Measurements from ENCODE around the gene CCDC167.
A peak's percentile ranks its signal among the peaks of the same experiment; 100 is the strongest.

The CCDC167 gene

DNA sequence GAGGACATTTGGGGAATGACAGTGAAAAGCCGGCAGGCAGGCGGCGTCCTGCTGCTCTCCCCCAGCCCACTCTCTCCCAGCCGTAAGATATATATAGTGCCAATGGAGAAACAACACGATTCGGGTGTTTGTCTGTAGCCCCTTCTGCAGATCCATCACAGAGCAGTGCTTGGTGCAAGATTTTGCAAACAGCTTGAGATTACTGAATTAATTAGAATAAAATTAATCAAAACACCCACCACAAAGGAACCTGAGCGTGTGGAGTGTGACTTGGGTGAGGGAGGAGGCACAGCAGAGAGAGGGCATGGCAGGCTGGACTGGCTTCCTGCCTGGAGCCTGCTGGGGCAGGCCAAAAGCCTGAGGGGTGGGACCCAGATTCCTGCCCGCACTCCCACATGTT, 28.8 kb upstream of the CCDC167 start:
- DNase-seq, result no peak

DNA sequence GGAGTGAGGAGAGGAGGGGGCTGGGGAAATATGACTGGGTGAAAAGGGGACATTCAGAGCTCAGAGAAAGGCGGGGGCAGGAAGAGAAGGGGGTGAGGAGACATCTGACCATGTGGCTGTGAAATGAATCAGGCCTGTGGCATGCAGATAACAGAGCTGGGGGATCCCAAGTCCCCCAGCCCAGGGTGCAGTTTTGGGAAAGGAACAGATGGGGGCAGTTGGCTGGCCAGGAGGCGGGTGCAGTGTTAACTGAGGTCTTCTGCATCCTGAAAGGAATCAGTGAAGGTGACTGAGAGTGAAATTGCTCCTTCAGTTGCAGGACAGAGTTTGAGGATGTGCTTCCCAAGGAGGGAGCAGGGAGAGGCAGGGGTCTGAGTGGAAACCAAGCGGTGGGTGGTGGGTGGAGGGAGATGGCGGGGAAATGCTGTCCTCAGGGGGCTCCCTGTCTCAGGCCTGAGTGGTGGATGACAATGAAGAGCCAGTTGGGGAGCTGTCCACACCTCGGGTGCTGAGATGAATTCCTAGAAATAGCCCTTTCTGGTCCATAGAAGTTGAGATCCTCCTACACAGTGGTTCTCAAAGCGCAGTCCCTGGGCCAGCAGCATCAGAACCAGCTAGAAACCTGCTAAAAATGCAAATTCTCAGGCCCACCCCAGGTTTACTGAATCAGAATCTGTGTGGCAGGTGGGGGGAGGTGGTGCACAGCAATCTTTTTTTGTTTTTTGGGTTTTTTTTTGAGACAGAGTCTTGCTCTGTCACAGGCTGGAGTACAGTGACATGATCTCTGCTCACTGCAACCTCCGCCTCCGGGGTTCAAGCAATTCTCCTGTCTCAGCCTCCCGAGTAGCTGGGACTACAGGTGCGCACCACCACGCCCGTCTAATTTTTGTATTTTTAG, 26.0 kb upstream of the CCDC167 start:
- DNase-seq, result peak; percentile 10

DNA sequence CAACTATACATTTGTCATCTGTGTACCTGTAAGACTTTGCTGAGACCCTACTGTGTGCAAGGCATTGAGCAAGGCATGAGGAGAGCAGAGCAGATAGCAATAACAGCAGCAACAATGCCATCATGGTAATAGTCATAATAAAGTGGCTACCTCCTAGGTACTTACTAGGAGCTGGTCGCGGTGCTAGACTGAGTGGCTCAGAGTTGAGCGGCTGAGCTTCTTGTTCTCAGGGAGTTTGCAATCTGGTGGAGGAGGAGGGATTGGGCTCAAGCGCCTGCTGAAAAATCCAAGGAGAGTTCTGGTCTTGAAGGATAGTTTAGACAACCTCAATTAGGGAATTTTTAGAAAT, 25.3 kb upstream of the CCDC167 start:
- no peak for DNase-seq

DNA sequence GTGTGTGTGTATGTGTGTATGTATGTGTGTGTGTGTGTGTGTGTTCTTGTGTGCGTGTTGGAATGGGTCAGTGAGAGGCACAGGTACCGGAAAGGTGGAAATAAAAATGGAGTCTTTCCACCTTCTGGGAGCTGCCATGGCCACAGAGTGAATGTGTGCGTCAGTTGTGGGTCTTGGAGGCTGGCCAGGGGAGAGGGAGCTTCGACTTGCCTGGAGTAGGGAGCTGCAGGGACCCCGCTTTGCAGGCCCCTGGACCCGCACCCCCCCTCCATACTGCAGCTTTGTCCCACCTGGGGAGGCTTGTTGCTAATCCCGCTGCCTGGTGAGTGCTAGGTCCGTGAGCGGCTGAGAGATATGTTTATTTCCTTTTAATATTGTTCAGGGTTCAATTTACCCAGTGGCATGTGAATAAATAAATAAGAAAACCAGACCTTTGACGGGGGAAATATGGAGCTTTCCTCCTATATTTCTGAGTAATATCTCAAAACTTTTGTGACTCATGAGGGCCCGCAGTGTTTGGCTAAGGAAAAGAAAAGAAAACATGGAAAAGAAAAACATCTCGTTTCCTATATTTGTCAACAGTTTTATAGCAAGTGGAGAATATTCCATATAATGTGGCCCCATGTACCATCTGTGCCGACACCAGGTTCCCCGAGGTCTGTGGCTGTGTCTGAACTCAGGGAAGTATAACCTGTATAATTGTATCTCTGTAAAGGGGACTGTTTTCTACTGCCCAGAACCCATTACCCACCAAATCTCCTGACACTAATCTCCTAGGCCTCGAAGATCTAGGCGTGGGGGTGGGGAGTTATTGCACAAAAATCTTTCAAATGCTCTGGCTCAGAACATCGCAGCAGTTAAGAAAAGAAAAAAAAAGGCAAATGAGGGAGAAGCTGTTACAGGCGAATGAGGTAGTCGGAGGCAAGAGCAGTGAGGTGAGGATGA, 24.6 kb upstream of the CCDC167 start:
- DNase-seq, result no peak

DNA sequence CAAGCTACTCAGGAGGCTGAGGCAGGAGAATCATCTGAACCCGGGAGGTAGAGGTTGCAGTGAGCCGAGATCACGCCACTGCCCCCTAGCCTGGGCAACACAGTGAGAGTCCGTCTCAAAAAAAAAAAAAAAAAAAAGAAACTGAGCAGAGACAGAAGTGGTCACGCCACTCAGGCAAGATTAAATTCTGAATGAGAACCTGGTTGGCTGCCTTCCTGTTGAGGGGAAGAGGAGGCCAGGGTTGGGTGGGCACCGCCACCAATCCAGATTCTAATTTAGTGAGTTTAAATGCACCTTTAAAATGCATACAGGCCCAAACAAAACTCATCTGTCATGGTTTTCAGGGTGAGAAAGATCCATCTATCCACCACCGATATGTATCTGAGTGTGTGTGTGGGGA, 23.7 kb upstream of the CCDC167 start:
- no peak for DNase-seq

DNA sequence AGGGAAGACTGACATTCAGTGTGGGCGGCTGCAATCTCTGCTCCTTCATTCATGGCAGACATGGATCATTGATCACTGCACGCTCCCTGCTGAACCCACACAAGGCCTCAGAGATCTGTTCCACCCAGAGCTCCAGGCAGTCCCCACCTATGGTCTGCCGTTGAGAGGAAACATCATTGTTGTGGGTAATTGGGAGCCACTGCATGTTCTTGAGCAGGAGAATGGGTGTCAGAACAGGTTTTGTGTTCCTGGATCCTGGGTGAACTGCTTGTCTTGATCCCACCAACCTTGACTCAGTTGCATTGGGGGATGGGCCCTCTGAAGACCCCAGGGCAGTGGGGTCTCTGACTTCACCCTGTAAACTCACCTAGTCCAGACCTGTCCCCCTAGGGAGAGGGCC, 23.1 kb upstream of the CCDC167 start:
- no peak for DNase-seq

- no peak for DNase-seq
These were observed 22.0 kb upstream of the CCDC167 start for GRCh38 chr6:37521674-37522073.

GRCh38 chr6:37520926-37521325, 21.2 kb upstream of the CCDC167 start:
- no peak for DNase-seq

GRCh38 chr6:37519461-37519860, 19.8 kb upstream of the CCDC167 start:
- DNase-seq, result no peak

GRCh38 chr6:37518116-37518515, 18.4 kb upstream of the CCDC167 start:
- no peak for DNase-seq

DNA sequence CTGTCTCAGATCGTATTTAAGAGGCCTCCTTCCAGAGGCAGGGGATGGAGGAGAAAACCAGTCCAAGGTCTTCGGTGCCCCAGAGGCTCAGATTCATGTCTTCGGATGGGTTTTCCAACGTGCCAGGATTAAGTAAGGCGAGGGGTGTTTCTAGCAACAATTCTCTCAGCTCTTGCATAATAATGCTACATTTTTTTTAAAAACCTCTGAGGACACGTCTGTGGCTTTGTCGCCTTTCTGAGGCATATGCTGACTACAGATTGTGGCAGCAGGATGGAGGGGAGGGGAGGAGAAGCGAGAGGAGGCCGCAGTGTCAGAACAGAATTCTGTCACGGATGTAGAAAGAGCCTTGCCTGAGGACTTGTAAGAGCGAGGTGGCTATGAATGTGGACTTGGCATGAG, 17.7 kb upstream of the CCDC167 start:
- no peak for DNase-seq

GRCh38 chr6:37516920-37517405, 17.3 kb upstream of the CCDC167 start:
- DNase-seq, result no peak

- DNase-seq, result peak; percentile 13
These were observed 16.6 kb upstream of the CCDC167 start for GRCh38 chr6:37516076-37516919.

DNA sequence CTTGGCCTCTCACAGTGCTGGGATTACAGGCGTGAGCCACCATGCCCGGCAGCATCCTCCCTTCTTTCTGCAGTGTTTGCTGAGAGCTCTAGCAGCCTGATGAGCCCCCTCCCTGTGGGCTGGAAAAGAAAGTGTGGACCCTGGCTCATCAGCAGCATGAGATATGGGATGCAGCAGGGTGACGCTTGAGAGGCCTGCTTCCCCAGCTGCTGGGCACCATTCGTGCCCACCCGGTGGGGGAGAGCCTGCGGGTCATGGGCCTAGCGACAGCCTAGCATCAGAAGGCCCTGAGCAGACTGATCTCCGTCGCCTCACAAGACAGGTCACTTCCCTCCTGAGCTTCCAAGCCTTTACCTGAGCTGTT, 16.0 kb upstream of the CCDC167 start:
- no peak for DNase-seq

DNA sequence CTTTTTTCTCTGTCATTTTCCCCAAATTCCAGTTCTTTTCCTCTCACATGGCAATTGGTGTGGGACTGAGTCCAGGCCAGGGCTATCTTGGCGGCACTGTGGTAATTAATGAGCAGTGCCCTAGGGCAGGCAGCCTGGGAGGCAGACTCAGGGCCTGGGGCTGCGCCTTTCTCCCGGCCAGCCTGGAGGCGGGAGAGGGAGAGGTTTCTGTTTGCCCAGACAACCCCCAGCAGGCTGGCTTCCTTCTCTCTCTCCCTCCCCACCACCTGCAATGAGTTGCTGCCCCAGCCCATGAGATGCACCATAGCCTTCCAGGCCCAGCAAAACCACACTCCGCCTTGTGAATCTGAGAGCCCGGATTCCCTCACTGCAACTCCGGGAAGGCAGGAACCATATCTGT, 15.1 kb upstream of the CCDC167 start:
- no peak for DNase-seq

DNA sequence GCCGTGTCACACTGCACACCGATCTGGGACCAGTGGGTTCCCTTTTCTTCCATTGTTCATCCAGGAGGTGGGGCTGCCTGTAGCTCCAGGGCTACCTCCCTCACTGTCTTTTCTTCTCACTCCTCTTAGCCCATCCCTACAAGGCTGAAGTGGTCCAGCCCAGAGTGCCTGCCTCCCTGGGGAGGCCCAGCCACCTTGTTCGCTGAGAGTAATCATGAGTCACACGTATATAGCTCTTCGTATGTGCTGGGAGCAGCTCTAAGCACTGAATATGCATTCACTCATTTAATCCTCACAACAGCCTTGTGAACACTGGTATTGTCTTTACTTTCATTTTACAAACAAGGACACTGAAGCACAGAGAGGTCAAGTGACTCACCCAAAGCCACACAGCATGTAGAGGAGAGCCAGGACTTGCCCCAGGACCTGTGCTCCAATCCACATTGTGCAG, 14.7 kb upstream of the CCDC167 start:
- DNase-seq, result no peak

- no peak for DNase-seq
These were observed 13.9 kb upstream of the CCDC167 start for GRCh38 chr6:37513576-37513975.

DNA sequence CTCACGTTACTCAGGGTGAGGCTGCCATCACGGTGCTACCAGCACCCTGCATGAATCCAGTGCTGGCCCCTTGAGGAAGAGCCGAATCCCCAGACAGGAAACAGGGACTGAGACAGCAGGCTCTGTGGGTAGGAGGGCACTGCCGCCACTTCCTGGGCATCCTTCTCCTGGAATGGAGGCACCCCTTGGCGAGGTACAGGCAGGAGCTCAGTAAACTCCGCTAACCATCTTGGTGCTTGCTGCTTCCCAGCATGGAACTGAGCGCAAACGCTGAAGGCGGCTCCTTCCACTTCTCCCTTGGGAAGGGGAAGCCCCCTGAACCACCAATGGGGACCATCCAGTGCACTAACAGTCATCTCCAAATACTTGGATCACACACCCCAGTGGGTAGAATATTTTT, 13.5 kb upstream of the CCDC167 start:
- no peak for DNase-seq

DNA sequence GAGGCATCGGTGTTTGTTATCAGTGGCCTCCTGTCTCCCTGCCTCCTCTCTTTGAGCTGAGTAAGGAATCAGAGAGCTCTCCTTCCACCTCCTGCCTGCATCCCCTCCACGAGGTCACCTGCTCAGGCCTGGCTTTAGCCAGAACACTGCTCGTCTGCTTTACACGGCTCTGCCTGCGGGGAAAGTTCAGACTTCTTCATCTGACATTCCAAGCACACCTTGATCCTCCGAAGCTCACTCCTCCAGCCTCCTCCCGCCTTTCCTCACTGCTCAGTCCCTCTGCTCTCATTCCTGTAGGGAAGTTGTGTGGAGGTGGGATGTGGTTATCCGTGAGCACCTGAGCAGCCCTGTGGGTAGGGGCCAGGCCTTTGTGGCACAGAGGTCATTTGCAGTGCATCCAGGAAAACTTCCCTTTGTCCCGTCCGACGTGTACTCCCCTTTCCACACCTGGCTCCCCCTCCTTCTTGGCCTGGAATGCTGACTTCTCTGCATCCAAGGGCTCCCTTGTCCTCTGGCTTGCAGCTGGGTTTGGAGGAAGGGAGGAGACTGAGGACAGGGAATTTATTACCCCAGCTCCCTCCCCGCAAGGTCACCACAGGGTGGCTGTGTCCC, 12.8 kb upstream of the CCDC167 start:
- no peak for DNase-seq

- no peak for DNase-seq
These were observed 12.3 kb upstream of the CCDC167 start for GRCh38 chr6:37511910-37512399.

DNA sequence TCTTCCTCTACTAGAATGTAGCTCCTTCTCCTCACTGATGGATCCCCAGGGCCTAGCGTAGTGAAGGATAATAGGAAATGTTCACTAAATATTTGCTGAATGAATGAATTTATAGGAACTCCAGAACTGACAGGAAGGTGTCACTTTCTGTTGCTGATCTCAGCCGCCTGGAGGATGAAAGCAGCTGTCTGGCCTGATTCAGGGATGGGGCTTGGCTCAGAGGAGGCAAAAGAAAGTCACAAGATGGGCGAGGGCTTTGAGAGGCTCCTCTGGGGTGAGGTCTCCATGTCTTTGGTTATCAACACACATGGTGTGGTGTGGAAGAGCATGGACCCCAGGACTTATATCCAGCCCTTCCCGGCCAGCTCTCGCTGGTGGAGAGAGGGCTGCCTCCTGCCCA, 11.5 kb upstream of the CCDC167 start:
- no peak for DNase-seq
